HL-60/S4 treated with retinoic acid at 250 ng/mL for 4 days and 3 days (cell line): ENCODE results near the gene GORASP2.

Experiments used
- in situ Hi-C: fragments of 300-500 bp; cut with MboI; formaldehyde crosslinking; loops from 2 replicates; pipeline ENCODE4 v1.7.0; 2022; ENCODE audit warnings: low sequenced_read_pairs

GORASP2 gene

DNA sequence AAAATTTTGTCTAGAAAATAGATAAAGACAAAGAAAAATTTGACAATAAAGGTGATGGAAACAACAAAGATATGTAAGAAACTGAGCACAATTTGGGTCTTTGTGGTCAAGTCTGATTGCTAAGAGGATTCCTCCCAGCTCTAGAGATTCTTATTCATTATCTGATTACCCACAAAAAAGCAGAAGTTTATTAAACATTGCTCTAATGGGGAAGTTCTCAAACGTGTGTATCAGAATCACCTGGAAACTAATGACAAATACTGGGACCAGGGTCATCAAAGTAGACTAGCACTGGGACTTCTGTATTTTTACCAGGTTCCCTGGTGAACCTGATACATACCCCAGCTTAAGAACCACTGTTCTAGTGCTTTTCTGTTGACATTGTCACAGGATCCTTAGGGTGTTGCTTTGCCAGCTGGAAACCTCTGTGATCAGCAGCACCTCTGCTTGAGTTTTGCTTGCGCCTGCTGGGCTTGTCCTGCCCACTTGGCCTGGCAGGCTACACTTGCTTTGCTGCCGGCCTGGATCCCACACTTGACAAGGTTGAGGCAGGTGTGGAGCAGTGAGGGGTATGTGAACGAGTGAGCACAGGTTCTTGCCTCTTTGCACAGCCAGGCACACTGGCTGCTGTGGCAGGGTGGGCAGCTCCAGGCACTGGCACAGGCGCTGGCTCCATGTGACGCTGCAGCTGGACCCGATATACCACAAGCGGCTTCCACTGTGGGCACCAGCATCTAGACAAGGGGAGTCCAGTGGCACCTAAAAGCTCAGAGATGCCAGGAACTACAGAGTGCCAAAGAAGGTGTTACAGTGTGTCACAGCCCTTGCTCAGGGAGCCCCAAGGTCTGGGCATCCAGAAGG is 6.2 kb upstream of the GORASP2 start:
- in situ Hi-C loops = no loop called here

GRCh38 chr2:170923799-170924198 is 5.3 kb upstream of the GORASP2 start:
- in situ Hi-C loops = no loop called here

- in situ Hi-C loops = no loop called here
These were observed 4.1 kb upstream of the GORASP2 start for GRCh38 chr2:170924969-170925368.

- in situ Hi-C loops = no loop called here
These were observed 3.1 kb upstream of the GORASP2 start for GRCh38 chr2:170925923-170926322.

DNA sequence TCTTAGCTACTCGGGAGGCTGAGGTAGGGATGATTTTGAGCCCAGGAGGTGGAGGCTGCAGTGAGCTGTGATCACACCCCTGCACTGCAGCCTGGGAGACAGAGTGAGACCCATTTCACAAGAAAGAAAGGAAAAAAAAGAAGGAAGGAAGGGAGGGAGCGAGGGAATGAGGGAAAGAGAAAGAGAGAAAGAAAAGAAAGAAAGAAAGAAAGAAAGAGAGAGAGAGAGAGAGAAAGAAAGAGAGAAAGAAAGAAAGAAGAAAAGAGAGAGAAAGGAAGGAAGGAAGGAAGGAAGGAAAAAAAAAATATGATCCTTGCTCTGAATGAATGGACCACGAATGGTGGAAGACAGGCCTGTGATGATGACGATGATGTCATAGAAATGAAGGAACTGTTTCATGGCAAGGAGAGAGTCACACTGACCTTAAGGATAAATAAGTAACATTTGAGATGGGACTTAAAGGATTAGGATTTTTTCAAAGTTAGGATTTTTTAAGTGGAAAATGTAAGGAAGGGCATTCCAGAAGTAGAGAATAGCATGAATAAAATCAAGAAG is 2.2 kb upstream of the GORASP2 start:
- in situ Hi-C loops = no loop called here

DNA sequence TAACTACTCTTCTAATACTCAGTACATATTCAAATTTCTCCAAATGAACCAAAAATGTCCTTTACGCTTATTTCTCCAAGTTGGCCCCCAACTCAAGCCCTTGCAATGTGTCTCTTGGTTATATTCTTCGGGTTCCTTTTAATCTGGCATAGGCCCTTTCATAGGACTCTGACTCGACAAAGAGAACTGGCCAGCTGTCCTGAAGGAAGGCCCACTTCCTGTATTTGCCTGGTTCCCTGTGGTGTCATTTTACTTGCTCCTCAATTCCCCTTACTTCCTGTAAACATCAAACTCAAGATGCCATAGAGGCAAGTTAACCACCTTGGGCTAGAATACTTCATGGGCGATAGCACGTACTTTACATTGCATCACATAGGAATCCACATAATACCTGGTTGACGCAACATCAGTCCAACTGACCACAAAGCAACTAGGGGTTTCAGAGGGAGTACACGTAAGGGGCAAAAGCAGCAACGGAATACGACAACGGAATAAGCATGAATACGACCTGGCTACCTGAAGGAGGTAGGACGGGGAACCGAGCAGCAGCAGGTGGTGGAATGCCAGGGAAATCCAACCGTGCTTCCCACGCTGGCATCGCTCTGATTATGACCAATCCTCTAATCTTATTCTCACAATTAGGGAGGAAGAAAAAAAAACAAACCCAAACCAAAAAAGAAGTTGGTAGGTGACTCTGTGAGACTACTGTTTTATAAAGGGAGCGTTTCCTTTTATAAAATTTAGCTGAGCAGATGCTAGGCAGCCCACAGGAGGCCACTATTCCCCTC is 823 bp upstream of the GORASP2 start:
- in situ Hi-C loops = no loop called here

DNA sequence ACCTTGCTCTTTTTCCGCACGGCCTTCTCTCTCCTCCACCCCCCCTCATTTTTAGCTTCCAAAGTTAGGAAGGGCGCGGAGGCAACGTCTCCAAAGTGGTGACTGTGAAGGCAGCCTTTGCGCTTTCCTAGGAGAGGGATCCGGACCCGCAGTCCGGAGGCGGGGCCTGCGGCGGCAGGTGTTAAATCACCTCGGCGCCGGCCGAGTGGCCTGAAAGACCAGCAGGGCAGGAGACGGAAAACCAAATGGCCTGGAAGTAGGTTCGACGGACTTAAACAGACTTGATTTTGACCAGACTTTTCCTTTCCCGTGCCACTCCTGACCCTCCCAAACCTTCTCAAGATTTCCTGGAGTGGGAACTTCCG is 615 bp downstream of the GORASP2 start:
- in situ Hi-C loops = no loop called here

DNA sequence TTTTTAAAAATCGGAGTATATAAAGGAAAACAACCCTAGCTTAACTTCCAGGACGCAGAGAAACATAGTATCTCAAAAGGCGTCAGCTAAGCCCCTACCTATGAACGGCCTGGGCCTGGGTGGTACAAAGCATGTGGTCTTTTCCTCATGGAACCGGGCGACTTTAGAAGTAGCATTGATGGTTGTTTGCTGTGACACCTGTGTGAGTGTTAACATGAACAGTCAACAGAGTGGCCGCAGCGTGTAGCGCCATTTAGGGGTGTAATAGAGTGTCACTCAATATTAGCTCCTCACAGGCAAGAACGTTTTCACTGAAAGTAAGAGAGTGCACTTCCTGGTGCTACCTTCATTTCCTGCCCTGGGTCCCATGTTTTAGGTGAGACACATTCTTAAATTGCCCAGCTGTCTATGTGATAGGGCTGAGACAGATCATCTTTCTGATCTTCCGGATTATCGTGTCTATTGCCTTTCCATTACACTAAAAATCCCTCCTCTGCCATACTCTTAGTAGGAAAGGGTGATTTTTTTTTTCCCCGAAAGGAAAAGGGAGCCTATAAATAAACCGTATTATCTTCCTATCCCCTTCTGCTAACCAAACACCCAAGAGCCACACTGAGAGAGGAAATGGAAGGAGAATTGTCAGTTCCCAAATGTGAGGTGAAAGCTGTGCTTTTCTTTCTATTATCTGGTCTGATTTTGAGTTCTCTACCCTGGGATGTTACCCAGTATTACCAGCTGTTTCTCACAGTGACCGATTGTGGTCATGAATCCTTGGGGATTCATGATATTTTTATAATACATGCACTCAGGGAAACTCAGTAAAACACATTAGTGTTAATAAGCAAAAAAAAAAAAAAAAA is 1.3 kb downstream of the GORASP2 start:
- in situ Hi-C loops = no loop called here

DNA sequence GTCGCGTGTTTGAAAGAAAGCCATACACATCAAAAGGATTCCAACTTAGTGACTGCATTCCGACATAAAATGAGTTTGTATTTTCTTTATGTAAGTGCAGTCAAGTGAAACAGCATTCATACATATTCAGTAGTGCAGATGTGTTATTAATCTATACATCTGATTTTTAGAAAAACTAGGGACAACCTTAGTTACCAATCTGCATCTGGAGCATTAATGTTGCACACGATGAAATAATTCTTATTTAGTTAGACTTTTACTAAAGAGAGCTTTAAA is 1.9 kb downstream of the GORASP2 start:
- in situ Hi-C loops = no loop called here

GRCh38 chr2:170932166-170932565 is 3.1 kb downstream of the GORASP2 start:
- in situ Hi-C loops = no loop called here

DNA sequence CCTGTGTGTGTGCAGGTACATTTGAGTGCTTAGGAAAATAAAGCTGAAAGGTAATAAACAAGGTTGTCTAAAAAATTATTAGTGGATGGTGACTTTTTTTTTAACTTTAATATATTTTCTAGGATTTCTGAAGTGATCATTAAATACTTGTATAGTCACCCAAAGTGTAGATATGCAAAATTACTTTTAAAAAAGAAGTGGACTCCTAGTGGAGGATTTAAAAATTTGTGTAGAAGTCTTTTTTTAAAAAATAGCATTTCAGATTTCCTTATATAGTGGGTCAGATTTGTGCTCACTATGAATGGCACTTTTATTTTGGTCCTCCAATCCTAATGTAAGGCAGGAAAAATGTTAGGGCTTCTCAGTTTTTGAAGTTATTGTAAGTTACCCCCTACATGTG is 3.9 kb downstream of the GORASP2 start:
- in situ Hi-C loops = no loop called here

DNA sequence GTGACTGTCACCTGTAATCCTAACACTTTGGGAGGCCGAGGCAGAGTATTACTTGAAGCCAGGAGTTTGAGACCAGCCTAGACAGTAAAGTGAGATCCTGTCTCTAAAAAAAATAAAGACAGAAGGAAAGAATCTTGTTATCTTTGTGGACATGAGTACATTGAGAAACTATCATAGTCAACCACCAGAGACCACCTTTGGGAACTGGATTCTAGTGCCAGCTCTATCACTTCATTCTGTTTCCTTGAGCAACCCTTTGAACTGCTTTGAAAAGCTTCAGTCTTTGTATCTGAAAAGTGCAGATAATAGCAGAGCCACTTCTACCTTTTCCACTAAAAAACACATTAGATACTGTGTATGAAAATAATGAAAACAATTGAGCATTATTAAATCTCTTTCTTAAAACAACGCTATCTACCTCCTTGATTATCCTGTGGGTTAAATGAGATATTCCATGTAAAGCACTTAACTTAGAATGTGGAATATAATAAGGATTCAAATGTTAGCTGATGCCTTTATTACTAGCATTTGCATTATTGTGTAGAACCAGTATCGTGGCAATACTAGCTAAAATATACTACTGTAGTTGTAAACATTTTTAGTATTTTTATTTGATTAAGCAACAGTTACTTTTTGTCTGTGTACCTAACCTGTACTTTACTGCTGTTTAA is 8.8 kb downstream of the GORASP2 start:
- in situ Hi-C loops = no loop called here

- in situ Hi-C loops = no loop called here
These were observed 11.0 kb downstream of the GORASP2 start for GRCh38 chr2:170940066-170940465.

DNA sequence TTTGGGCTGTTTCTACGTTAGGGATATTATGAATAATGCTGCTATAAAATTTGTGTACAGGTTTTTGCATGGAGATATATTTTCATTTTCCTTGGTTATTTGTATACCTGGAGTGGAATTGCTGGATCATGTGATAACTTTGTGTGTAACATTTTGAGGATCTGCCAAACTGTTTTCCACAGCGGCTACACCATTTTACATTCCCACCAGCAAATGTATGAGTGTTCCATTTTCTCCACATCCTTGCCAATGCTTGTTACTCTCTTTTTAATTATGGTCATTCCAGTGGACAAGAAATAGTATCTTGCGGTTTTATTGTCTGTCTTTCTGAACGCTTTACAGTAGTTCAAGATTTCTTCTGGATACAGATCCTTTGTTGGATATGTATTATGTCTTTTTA is 13.6 kb downstream of the GORASP2 start:
- in situ Hi-C loops = no loop called here

DNA sequence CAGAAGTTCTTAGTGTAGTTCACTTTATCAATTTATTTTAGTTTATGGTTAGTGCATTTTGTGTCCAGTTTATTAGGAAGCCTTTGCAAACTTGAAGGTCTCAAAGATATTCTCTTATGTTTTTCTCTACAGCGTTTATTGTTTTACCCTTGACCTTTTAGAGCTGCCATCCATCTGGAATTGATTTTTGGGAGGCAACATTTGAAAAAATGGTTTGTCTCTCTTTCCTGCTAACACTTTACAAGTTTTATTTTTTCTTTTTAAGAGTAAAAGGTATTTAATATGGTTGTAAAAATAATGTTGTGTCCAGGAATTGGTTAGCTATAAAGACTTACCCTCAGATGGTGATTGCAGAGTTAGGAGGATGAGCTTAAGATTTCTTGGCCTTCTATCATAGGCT is 14.0 kb downstream of the GORASP2 start:
- in situ Hi-C loops = no loop called here

DNA sequence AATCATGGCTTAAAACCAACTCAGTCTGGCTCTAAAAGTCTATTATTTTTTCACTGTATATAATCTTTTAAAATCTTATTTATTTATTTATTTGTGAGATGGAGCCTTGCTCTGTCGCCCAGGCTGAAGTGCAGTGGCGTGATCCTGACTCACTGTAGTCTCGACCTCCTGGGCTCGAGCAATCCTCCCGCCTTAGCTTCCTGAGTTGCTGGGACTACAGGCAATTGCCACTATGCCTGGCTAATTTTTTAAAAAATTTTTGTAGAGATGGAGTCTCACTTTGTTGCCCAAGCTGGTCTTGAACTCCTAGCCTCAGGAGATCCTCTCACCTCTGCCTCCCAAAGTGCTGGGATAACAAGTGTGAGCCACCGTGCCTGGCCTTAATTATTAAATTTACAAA is 14.5 kb downstream of the GORASP2 start:
- in situ Hi-C loops = no loop called here

- in situ Hi-C loops = no loop called here
These were observed 15.5 kb downstream of the GORASP2 start for GRCh38 chr2:170944545-170944944.

- in situ Hi-C loops = no loop called here
These were observed 20.4 kb downstream of the GORASP2 start for GRCh38 chr2:170949415-170949814.

DNA sequence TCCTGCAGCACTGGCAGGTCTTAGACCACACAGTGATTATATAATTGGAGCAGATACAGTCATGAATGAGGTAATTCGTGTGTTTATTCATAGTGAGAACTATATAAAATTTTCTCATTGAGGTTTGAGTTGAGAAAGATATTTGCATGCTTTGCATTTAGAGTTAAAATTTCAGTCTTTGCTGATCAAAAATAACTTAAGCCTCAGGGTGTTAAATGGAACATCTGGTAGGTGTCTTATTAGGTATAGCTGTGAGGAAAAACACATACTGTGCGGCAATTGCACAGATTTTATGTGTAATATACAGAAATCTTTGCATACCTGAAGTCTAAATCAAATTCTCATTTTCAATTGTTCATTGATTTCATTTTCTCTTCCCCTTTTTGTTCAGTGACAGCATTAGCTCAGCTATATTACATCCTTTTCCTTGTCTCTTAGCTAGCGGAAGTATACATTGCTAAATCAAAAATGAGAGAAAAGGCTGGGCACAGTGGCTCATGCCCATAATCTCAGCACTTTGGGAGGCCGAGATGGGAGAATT is 21.2 kb downstream of the GORASP2 start:
- in situ Hi-C loops = loop anchor here (25.0 kb wide), 1 partner anchor 462 kb away; no protein-coding TSS in a partner anchor

GRCh38 chr2:170953941-170954340 is 24.9 kb downstream of the GORASP2 start:
- in situ Hi-C loops = loop anchor here (25.0 kb wide), 1 partner anchor 458 kb away; no protein-coding TSS in a partner anchor
